Spleen (tissue), 11 donors: Measurements from ENCODE around the gene IL17C. TPM values are rescaled to one million over a fixed set of nuclear protein-coding genes. Genes with fewer than 3 reads are reported as not detected.
A peak's percentile ranks its signal among the peaks of the same experiment; 100 is the strongest.

Source experiments
- DNase-seq: peaks from one replicate; pipeline ENCODE4 v3.0.0-alpha.2; 2020
- H3K27ac ChIP-seq, 8 donors: fragments of 200-600 bp; sonication (generic) in 7 of 8; 1 replicate in 4 of 8; 2 replicates in 4 of 8; pipeline versions ENCODE4 v1.5.0 to v1.8.0; 2016 to 2021; ENCODE audit warnings: inconsistent platforms in 4 of 8, mild to moderate bottlenecking in 4 of 8, moderate library complexity in 1 of 8
- H3K27me3 ChIP-seq, 7 donors: fragments of 200-600 bp; sonication (generic) in 6 of 7; replicated peaks in 1 of 7; 1 replicate in 4 of 7; 2 replicates in 3 of 7; pipeline versions ENCODE4 v1.5.0 to v1.8.0; 2016 to 2021; ENCODE audit warnings: inconsistent platforms in 3 of 7, mild to moderate bottlenecking in 1 of 7
- H3K36me3 ChIP-seq, 6 donors: fragments of 200-600 bp; sonication (generic) in 5 of 6; 1 replicate in 4 of 6; 2 replicates in 2 of 6; pipeline versions ENCODE4 v1.5.0 to v1.8.0; 2016 to 2021; ENCODE audit warnings: inconsistent platforms in 2 of 6
- H3K4me1 ChIP-seq, 6 donors: fragments of 200-600 bp; sonication (generic) in 5 of 6; 1 replicate in 3 of 6; 2 replicates in 3 of 6; pipeline versions ENCODE4 v1.5.0 to v1.8.0; 2016 to 2021; ENCODE audit warnings: inconsistent platforms in 3 of 6
- H3K4me3 ChIP-seq, 8 donors: fragments of 200-600 bp; sonication (generic) in 7 of 8; 1 replicate in 4 of 8; 2 replicates in 4 of 8; pipeline versions ENCODE4 v1.5.0 to v1.8.0; 2016 to 2021; ENCODE audit warnings: inconsistent platforms in 4 of 8, mild to moderate bottlenecking in 4 of 8, moderate library complexity in 2 of 8
- H3K9me3 ChIP-seq, 8 donors: fragments of 200-600 bp; sonication (generic) in 7 of 8; 1 replicate in 4 of 8; 2 replicates in 4 of 8; pipeline versions ENCODE4 v1.5.0 to v1.8.0; 2016 to 2021; ENCODE audit warnings: inconsistent platforms in 4 of 8
- CTCF ChIP-seq, 11 experiments: fragments of 200-600 bp in 7 of 11; fragments of 450-650 bp in 4 of 11; sonication (generic) in 4 of 11; IDR thresholded peaks in 8 of 11; conservative IDR thresholded peaks in 3 of 11; 1 replicate in 7 of 11; 2 replicates in 4 of 11; pipeline versions ENCODE4 v1.4.0 to v1.8.0; 2016 to 2021; ENCODE audit warnings: antibody characterized with exemption in 11 of 11, inconsistent platforms in 4 of 11, mild to moderate bottlenecking in 1 of 11
- POLR2A ChIP-seq, 3 donors: fragments of 450-650 bp; IDR thresholded peaks; one replicate each; pipeline ENCODE4 v1.5.1; 2017; ENCODE audit warnings: antibody characterized with exemption in 3 of 3, mild to moderate bottlenecking in 1 of 3
- POLR2AphosphoS5 ChIP-seq, 3 donors: sonication (generic); formaldehyde crosslinking; IDR thresholded peaks; one replicate each; pipeline ENCODE4 v1.5.1; 2017; ENCODE audit warnings: antibody characterized with exemption in 3 of 3
- WGBS, 5 donors: extraction: QIAGEN DNeasy Blood & Tissue Kit in 3 of 5; methylation state at CpG; one replicate each; pipeline versions ENCODE4 v1.1.5 to v1.1.7; 2013 to 2018; 5-methylcytosine and 5-hydroxymethylcytosine counted together
- intact Hi-C: fragments of 100-400 bp; cut with DNase I; formaldehyde crosslinking; loops from one replicate; pipeline ENCODE4 v1.15.0; 2023; ENCODE audit warnings: low total_unique reads
- polyA plus RNA-seq, 3 donors: library from polyadenylated mRNA; stranded (reverse); fragments of 200-250 nt; gene quantifications; one replicate each; pipeline ENCODE4 v1.2.1, GENCODE V29; 2013
- total RNA-seq, 7 donors: library from RNA; depleted of rRNA in 3 of 7; stranded (reverse); fragments of >200 nt in 3 of 7; fragmentation: NEBNext Ultra II Directional in 4 of 7; extraction: Animal tissue kit (Norgen Biotek cat#: 25700) in 4 of 7; gene quantifications; one replicate each; pipeline versions ENCODE4 v1.1.0 to v1.2.1, GENCODE V29; 2016 to 2021
- donor health status: healthy with polysubstance abuse.
- donor health status: DM: no; HTN: no; CAD: no; lungs with moderate emphysema.
- donor health status: DM: no; HTN: no; CAD: no.
- donor health status: Bipolar disorder and iron deficiency.
- donor health status: healthy.
- donor health status: DM: no; HTN: no; CAD: no.
- donor health status: DM: yes; HTN: yes; CAD: no.

The IL17C gene
- total and polyA plus RNA-seq, 10 donors, result 0.39 to 1.2 (median 0.64) TPM; not detected in 5

- Histone ChIP-seq H3K9me3 (no peaks in the 10 kb centered on the region), H3K27ac (peak overlapping the region in 7 of 8 donors; percentile 21 to 87 (median 73)), H3K4me3 (no peak overlapping the region), H3K27me3 (no peaks in the 10 kb centered on the region), H3K4me1 (peaks cover 0 to 59% (median 40%) of the 10 kb centered on the region in 6 donors), H3K36me3 (peaks cover 2 to 97% (median 38%) of the 10 kb centered on the region in 6 donors)
- intact Hi-C loops, result no loop called here
- TF ChIP-seq POLR2AphosphoS5 (IDR thresholded peaks at IDR 0.05), result peak in 2 of 3 donors; percentile 39 to 85
- no peak for TF ChIP-seq POLR2A (IDR thresholded peaks at IDR 0.05)
- no peak for TF ChIP-seq CTCF (IDR thresholded peaks at IDR 0.05 in 8 of 11, conservative IDR thresholded peaks at IDR 0.05 in 3 of 11)
- DNase-seq, result no peak
- 78 to 84% (median 81%) methylated on average over 14 of the region's 14 CpGs for whole genome bisulfite sequencing, 5 donors
Observed at GRCh38 chr16:88619859-88620815, 18.2 kb upstream of the IL17C start.

GRCh38 chr16:88622125-88622524 is 16.2 kb upstream of the IL17C start:
- intact Hi-C loops, result no loop called here
- H3K4me1 ChIP-seq, result peaks cover 0 to 43% (median 30%) of the 10 kb centered on the region in 6 donors
- H3K9me3 ChIP-seq, result no peaks in the 10 kb centered on the region
- TF ChIP-seq POLR2AphosphoS5 (IDR thresholded peaks at IDR 0.05) (no peak), CTCF (IDR thresholded peaks at IDR 0.05 in 8 of 11, conservative IDR thresholded peaks at IDR 0.05 in 3 of 11) (no peak), POLR2A (IDR thresholded peaks at IDR 0.05) (no peak)
- no peak for DNase-seq
- H3K36me3 ChIP-seq, result peaks cover 2 to 97% (median 50%) of the 10 kb centered on the region in 6 donors
- no peaks in the 10 kb centered on the region for H3K27me3 ChIP-seq
- H3K27ac ChIP-seq, result peak overlapping the region in 2 of 8 donors; percentile 73 to 87
- WGBS, 5 donors, result 93 to 96% (median 95%) methylated on average over 18 to 19 of the region's 19 CpGs
- H3K4me3 ChIP-seq, result no peak overlapping the region

- Histone ChIP-seq H3K4me1 (peaks cover 3 to 43% (median 30%) of the 10 kb centered on the region in 6 donors), H3K27ac (peak overlapping the region in 1 of 8 donors; percentile 87), H3K36me3 (peaks cover 2 to 97% (median 57%) of the 10 kb centered on the region in 6 donors), H3K4me3 (no peak overlapping the region), H3K9me3 (no peaks in the 10 kb centered on the region), H3K27me3 (no peaks in the 10 kb centered on the region)
- peak in 1 of 3 donors; percentile 27 for TF ChIP-seq POLR2AphosphoS5 (IDR thresholded peaks at IDR 0.05)
- no peak for TF ChIP-seq CTCF (IDR thresholded peaks at IDR 0.05 in 8 of 11, conservative IDR thresholded peaks at IDR 0.05 in 3 of 11)
- intact Hi-C loops, result no loop called here
- WGBS, 5 donors, result 95 to 98% (median 96%) methylated on average over 29 of the region's 29 CpGs
- no peak for DNase-seq
Observed at GRCh38 chr16:88622866-88623265, 15.5 kb upstream of the IL17C start.

GRCh38 chr16:88623858-88624257 is 14.5 kb upstream of the IL17C start:
- H3K9me3 ChIP-seq, result no peaks in the 10 kb centered on the region
- TF ChIP-seq POLR2AphosphoS5 (IDR thresholded peaks at IDR 0.05) (no peak), CTCF (IDR thresholded peaks at IDR 0.05 in 8 of 11, conservative IDR thresholded peaks at IDR 0.05 in 3 of 11) (no peak), POLR2A (IDR thresholded peaks at IDR 0.05) (no peak)
- H3K27ac ChIP-seq, result no peak overlapping the region
- no peaks in the 10 kb centered on the region for H3K27me3 ChIP-seq
- H3K4me1 ChIP-seq, result peaks cover 1 to 43% (median 28%) of the 10 kb centered on the region in 6 donors
- H3K4me3 ChIP-seq, result no peak overlapping the region
- peaks cover 2 to 97% (median 67%) of the 10 kb centered on the region in 6 donors for H3K36me3 ChIP-seq
- DNase-seq, result no peak
- 95 to 99% (median 98%) methylated on average over 11 to 13 of the region's 13 CpGs for WGBS, 5 donors
- intact Hi-C loops, result no loop called here
